ENCODE results near the gene PTCD3. TPM values are rescaled to one million over a fixed set of nuclear protein-coding genes. Genes with fewer than 3 reads are reported as not detected.

Gene PTCD3
- total RNA-seq, 4 donors from 2014 or later = 61.5 to 103 (median 73.7) TPM

DNA sequence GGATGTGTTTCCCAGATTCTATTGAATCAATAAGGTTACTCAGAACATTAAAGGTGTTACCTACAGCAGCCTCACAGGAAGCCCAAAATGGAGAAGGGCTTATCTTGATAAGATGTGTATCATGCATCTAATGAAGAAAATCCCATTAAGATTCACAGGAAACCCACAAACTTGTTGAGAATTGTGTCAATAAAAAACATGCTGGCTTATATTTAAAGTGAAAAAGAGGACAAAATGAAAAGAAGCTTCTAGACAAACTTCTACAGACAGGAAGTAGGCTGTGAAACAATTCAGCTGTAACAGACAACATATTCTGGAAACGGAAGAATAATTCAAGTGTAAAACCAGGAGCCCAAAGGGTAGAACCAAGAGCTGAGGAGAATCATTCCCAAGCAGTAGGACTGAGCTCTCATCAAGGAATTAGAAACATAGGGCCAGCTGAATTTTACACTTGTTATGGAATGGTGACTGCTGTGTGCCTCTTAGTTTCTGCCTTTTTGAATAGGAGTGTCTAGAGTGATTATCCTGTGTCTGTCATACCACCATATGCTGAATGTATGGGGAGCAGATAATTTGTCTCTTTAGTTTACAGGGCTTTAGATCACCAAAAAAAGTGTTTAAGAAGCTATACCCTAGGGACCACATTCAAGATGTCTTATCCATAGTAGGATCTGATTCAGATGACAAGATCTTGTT lies 79.6 kb downstream of the PTCD3 start:
- TF ChIP-seq POLR2A (IDR thresholded peaks at IDR 0.05) = no peak
- TF ChIP-seq, protein P1, sequence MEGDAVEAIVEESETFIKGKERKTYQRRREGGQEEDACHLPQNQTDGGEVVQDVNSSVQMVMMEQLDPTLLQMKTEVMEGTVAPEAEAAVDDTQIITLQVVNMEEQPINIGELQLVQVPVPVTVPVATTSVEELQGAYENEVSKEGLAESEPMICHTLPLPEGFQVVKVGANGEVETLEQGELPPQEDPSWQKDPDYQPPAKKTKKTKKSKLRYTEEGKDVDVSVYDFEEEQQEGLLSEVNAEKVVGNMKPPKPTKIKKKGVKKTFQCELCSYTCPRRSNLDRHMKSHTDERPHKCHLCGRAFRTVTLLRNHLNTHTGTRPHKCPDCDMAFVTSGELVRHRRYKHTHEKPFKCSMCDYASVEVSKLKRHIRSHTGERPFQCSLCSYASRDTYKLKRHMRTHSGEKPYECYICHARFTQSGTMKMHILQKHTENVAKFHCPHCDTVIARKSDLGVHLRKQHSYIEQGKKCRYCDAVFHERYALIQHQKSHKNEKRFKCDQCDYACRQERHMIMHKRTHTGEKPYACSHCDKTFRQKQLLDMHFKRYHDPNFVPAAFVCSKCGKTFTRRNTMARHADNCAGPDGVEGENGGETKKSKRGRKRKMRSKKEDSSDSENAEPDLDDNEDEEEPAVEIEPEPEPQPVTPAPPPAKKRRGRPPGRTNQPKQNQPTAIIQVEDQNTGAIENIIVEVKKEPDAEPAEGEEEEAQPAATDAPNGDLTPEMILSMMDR (IDR thresholded peaks at IDR 0.05) = no peak
- TF ChIP-seq EP300 (IDR thresholded peaks at IDR 0.05) = no peak
- Histone ChIP-seq H3K36me3 (peaks cover 0 to 8% (median 0%) of the 10 kb centered on the region in 3 donors), H3K4me3 (no peak overlapping the region), H3K27me3 (no peaks in the 10 kb centered on the region), H3K27ac (no peak overlapping the region), H3K9me3 (no peaks in the 10 kb centered on the region), H3K4me1 (peaks cover 0 to 57% (median 9%) of the 10 kb centered on the region in 4 donors)
- WGBS, 2 donors = 38 to 39% methylated on average over 1 of the region's 1 CpG
- no peak for DNase-seq (ENCODE audit: low spot score in 2 of 2)

DNA sequence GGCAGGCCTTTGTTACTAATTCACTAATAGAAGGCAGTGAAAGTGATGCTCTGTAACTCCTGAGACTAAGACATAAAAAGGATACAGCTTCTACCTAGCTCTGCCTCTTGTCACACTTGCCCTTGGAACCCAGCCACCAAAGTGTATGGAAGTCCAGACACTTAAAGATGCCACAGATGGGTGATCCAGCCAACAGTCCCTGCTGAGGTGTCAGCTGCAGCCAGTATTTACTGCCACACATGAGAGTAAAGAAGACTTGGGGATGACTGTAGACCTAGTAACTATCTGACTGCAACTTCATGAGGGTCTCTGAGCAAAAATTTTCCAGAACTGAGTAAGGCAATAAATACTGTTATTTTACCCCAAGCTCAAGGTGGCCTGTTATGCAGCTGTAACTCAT lies 80.4 kb downstream of the PTCD3 start:
- H3K27ac ChIP-seq = no peak overlapping the region
- no peak for DNase-seq (ENCODE audit: low spot score in 2 of 2)
- H3K9me3 ChIP-seq = no peaks in the 10 kb centered on the region
- no peak for TF ChIP-seq EP300 (IDR thresholded peaks at IDR 0.05)
- TF ChIP-seq, protein P1 (IDR thresholded peaks at IDR 0.05) = no peak
- no peak for TF ChIP-seq POLR2A (IDR thresholded peaks at IDR 0.05)
- peaks cover 0 to 8% (median 0%) of the 10 kb centered on the region in 3 donors for H3K36me3 ChIP-seq
- H3K4me1 ChIP-seq = peaks cover 0 to 64% (median 9%) of the 10 kb centered on the region in 4 donors
- H3K27me3 ChIP-seq = no peaks in the 10 kb centered on the region
- H3K4me3 ChIP-seq = no peak overlapping the region

DNA sequence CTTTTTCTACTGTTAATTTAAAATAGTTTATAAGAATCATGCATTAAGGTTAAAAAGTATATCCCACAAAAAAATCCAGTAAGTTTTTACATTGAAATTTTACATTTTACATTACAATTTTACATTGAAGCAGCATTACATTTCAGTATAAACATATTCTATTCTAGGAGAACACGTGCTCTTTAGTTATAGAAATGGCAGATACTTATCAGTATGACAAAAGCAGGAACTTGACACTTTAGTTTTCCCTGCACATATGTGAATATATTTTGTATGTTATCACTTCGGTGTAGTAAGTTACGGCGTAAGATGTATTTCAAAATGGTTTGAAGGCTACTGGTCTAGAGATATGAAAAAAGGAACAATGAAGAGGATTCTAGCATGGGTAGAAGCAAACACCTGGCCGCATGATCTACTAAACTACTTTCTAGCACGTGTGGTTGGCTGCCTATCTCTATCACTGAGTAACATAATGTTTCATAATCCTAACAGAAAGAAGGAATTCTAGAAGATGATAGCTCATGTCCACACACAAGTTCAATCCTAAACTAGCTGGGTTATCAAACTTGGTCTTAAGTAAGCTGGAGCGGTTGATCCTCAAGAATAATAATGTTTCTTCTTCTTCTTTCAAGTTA lies 83.9 kb downstream of the PTCD3 start:
- no peak for TF ChIP-seq EP300 (IDR thresholded peaks at IDR 0.05)
- TF ChIP-seq, protein P1 (IDR thresholded peaks at IDR 0.05) = no peak
- TF ChIP-seq POLR2A (IDR thresholded peaks at IDR 0.05) = no peak
- no peak overlapping the region for H3K4me3 ChIP-seq
- peaks cover 0 to 8% (median 0%) of the 10 kb centered on the region in 3 donors for H3K36me3 ChIP-seq
- H3K4me1 ChIP-seq = peaks cover 0 to 73% (median 20%) of the 10 kb centered on the region in 4 donors
- no peaks in the 10 kb centered on the region for H3K9me3 ChIP-seq
- no peak for DNase-seq (ENCODE audit: low spot score in 2 of 2)
- WGBS, 2 donors = 93% methylated on average over 7 of the region's 7 CpGs
- no peaks in the 10 kb centered on the region for H3K27me3 ChIP-seq
- no peak overlapping the region for H3K27ac ChIP-seq

Small RNA genes within 50 kb of the gene (small RNA-seq; reads per million reads assigned to genes)
- not detected for gene RF00019
- gene SNORD94 = 15,043 reads per million, percentile 100 among the genes with 10 or more reads in this experiment

Other genes starting within 250 kb of the PTCD3 start
- gene ST3GAL5, start 217.2 kb upstream of the PTCD3 start, total RNA-seq = 10 to 100 TPM; 30.9 to 37.4 (median 32.9) TPM
- gene POLR1A, start 349 bp upstream of the PTCD3 start, total RNA-seq = 10 to 100 TPM; 15.3 to 22.3 (median 19.8) TPM
- 10 to 100 TPM; 42.6 to 54.3 (median 46.6) TPM for gene IMMT, start 89.2 kb downstream of the PTCD3 start, total RNA-seq
- gene MRPL35, start 93.2 kb downstream of the PTCD3 start, total RNA-seq = 10 to 100 TPM in 3 of 4 donors, 1 to 10 TPM in 1; 8.6 to 18.4 (median 13.7) TPM
- 1 to 10 TPM in 3 of 4 donors, under 1 TPM in 1; 0.39 to 3.3 (median 1.7) TPM for gene REEP1, start 231.4 kb downstream of the PTCD3 start, total RNA-seq